HEK293 (cell line): ENCODE measurements around the gene MYO1D.
"Not testable (repeated sequence)": the region's sequence is repeated elsewhere in the genome, so short reads cannot be mapped to it uniquely, and the experiment has no call there.

ENCODE experiments used
- CTCF ChIA-PET: fragments of 350-600 bp; formaldehyde crosslinking; extraction: SDS; loops from one replicate; lab custom pipeline; 2021; ENCODE audit warnings: antibody characterized with exemption; lab: Yijun Ruan, JAX
- POLR2A ChIA-PET: fragments of 300-600 bp; formaldehyde crosslinking; extraction: SDS; loops from one replicate; lab custom pipeline; 2020; ENCODE audit warnings: antibody characterized with exemption, inconsistent platforms; lab: Yijun Ruan, JAX
- H3K27ac ChIP-seq: fragments of 200-500 bp; sonication (Bioruptor generic); 2 replicates; pipeline ENCODE4 v1.5.1; 2014; ENCODE audit warnings: low read depth, low read length, control low read depth, inconsistent platforms; ENCODE audit errors: extremely low read depth
- H3K36me3 ChIP-seq, 2 experiments: fragments of 200-500 bp in 1 of 2; sonication (Bioruptor generic) in 1 of 2; 1 replicate in 1 of 2; 2 replicates in 1 of 2; pipeline ENCODE4 v1.5.1; 2014 to 2017; ENCODE audit warnings: inconsistent platforms in 2 of 2, low read length in 2 of 2; ENCODE audit not compliant: control insufficient read depth in 2 of 2, insufficient read depth in 1 of 2
- H3K4me1 ChIP-seq: fragments of 200-500 bp; sonication (Bioruptor generic); 2 replicates; pipeline ENCODE4 v1.5.1; 2014; ENCODE audit warnings: mild to moderate bottlenecking, low read length, inconsistent platforms; ENCODE audit not compliant: control insufficient read depth, insufficient read depth
- H3K4me3 ChIP-seq: 2 replicates; pipeline ENCODE4 v1.5.1; 2011; ENCODE audit warnings: low read depth, mild to moderate bottlenecking, control low read depth, low read length, moderate library complexity
- H3K9me3 ChIP-seq: fragments of 200-500 bp; sonication (Bioruptor generic); 2 replicates; pipeline ENCODE4 v1.5.1; 2014; ENCODE audit warnings: low read depth, low read length, inconsistent platforms; ENCODE audit not compliant: control insufficient read depth, insufficient read depth
- KLF7 ChIP-seq: fragments of 450-650 bp; formaldehyde crosslinking; IDR thresholded peaks from 2 replicates; pipeline ENCODE4 v1.5.1; 2016; ENCODE audit warnings: missing biosample characterization, missing genetic modification characterization, borderline replicate concordance
- KLF9 ChIP-seq: fragments of 450-650 bp; formaldehyde crosslinking; IDR thresholded peaks from 2 replicates; pipeline ENCODE4 v1.5.1; 2016; ENCODE audit warnings: missing biosample characterization, missing genetic modification characterization, low read depth
- SCRT2 ChIP-seq: fragments of 450-650 bp; formaldehyde crosslinking; IDR thresholded peaks from 2 replicates; pipeline ENCODE4 v1.5.1; 2016; ENCODE audit warnings: missing biosample characterization, missing genetic modification characterization
- ZNF184 ChIP-seq: fragments of 450-650 bp; IDR thresholded peaks from 2 replicates; pipeline ENCODE4 v1.5.1; 2018; ENCODE audit warnings: missing biosample characterization, mild to moderate bottlenecking, missing genetic modification characterization
- ZNF202 ChIP-seq: fragments of 450-650 bp; formaldehyde crosslinking; IDR thresholded peaks from 2 replicates; pipeline ENCODE4 v1.5.1; 2016; ENCODE audit warnings: missing biosample characterization, missing genetic modification characterization, borderline replicate concordance
- ZNF239 ChIP-seq: fragments of 450-650 bp; formaldehyde crosslinking; IDR thresholded peaks from 2 replicates; pipeline ENCODE4 v1.5.1; 2016; ENCODE audit warnings: missing biosample characterization, missing genetic modification characterization
- ZNF560 ChIP-seq: fragments of 450-650 bp; formaldehyde crosslinking; IDR thresholded peaks from 2 replicates; pipeline ENCODE4 v1.5.1; 2017; ENCODE audit warnings: missing biosample characterization, missing genetic modification characterization, borderline replicate concordance
- ZNF571 ChIP-seq: fragments of 450-650 bp; formaldehyde crosslinking; IDR thresholded peaks from 2 replicates; pipeline ENCODE4 v1.5.0; 2017; ENCODE audit warnings: missing biosample characterization, missing genetic modification characterization
- ZNF610 ChIP-seq: fragments of 450-650 bp; formaldehyde crosslinking; IDR thresholded peaks from 2 replicates; pipeline ENCODE4 v1.5.1; 2016; ENCODE audit warnings: missing biosample characterization, missing genetic modification characterization, borderline replicate concordance
- ZNF629 ChIP-seq: fragments of 450-650 bp; formaldehyde crosslinking; IDR thresholded peaks from 2 replicates; pipeline ENCODE4 v1.5.1; 2017; ENCODE audit warnings: missing biosample characterization, missing genetic modification characterization
- TF ChIP-seq, protein P1 (sequence below): fragments of 450-650 bp; formaldehyde crosslinking; optimal IDR thresholded peaks from 2 replicates; pipeline ENCODE3; 2016; ENCODE audit warnings: missing biosample characterization, mild to moderate bottlenecking, missing genetic modification characterization
- TF ChIP-seq, protein P2 (sequence below): fragments of 450-650 bp; formaldehyde crosslinking; IDR thresholded peaks from 2 replicates; pipeline ENCODE4 v1.5.1; 2016; ENCODE audit warnings: missing biosample characterization, missing genetic modification characterization

Gene MYO1D

DNA sequence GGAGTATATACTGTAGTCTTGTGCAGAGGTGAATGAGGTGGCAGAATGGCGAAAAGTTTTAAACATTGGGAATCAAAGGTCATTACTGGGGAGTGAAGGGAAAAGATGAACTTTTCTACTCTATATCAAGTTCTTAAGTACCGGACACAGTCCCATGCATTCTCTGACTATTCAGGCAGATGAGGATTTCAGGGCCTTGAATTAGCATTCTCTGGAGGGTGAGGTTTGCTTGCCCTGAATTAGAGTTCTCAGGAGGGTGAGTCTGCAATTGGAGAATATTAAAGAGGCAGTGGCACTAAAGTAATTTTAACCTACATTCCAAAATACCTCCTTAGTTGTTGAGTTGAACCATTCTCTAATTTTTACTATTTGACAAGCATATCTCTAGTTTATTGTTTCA, 423.6 kb downstream of the MYO1D start:
- POLR2A ChIA-PET: no interaction called here
- Histone ChIP-seq H3K27ac (no peak overlapping the region), H3K4me3 (no peak overlapping the region), H3K9me3 (no peaks in the 10 kb centered on the region), H3K36me3 (peaks cover 92 to 95% of the 10 kb centered on the region in 2 experiments)
- CTCF ChIA-PET: interaction anchor here (1.0 to 1.9 kb wide), 3 partner anchors 9 to 10 kb away, joined by 3 to 22 read pairs (median 9); partner anchors contain the start of gene PSMD11
- TF ChIP-seq, protein P1, sequence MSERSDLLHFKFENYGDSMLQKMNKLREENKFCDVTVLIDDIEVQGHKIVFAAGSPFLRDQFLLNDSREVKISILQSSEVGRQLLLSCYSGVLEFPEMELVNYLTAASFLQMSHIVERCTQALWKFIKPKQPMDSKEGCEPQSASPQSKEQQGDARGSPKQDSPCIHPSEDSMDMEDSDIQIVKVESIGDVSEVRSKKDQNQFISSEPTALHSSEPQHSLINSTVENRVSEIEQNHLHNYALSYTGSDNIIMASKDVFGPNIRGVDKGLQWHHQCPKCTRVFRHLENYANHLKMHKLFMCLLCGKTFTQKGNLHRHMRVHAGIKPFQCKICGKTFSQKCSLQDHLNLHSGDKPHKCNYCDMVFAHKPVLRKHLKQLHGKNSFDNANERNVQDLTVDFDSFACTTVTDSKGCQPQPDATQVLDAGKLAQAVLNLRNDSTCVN (tag by site-specific recombination): no peak
- TF ChIP-seq SCRT2 (tag by site-specific recombination): no peak
- TF ChIP-seq, all 188 proteins: peak for 0
- H3K4me1 ChIP-seq: no peaks in the 10 kb centered on the region

DNA sequence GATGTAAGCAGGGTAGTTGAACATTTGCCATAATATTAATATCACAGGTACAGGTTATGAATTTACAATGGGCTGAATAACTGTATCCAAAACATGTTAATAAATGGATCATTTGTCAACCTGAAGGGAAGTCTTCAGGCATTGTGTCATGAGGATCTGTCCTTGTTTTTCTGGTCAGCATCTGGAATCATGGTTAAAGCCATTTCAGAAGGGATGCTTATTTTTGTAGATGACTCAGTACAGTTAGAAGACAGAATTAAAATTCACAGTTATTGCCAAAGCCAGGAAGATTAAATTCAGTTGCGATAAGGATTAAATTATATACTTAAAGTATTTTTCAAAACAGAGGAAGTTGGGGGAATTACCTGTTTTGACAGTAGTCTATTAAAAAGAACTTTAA, 424.6 kb downstream of the MYO1D start:
- CTCF ChIA-PET: interaction anchor here (0.6 to 1.0 kb wide), 2 partner anchors 8 to 27 kb away, joined by 3 read pairs; no protein-coding TSS in a partner anchor
- H3K36me3 ChIP-seq: peaks cover 92 to 96% of the 10 kb centered on the region in 2 experiments

DNA sequence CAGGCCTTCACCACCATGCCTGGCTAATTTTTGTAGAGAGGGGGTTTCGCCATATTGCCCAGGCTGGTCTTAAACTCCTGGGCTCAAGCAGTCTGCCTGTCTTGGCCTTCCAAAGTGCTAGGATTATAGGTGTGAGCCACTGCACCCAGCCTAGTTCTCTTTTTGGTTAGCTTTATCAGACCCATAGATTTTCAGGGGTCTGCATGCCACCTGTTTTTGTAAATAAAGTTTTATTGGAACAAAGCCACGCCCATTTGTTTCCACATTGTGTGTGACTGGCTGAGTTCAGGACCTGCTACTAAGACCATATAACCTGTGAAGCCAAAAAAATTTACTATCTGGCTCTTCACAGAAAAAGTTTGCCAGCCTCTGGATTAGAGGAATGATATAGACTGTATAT, 425.0 kb downstream of the MYO1D start:
- ChIA-PET CTCF (interaction anchor here (0.6 kb wide), 1 partner anchor 27 kb away, joined by 3 read pairs; no protein-coding TSS in a partner anchor), POLR2A (no interaction called here)
- Histone ChIP-seq H3K27ac (no peak overlapping the region), H3K36me3 (peaks cover 92 to 96% of the 10 kb centered on the region in 2 experiments), H3K4me3 (no peak overlapping the region), H3K9me3 (no peaks in the 10 kb centered on the region), H3K4me1 (peaks cover 3% of the 10 kb centered on the region)
- TF ChIP-seq ZNF610 (tag by site-specific recombination) (no peak), ZNF629 (tag by site-specific recombination) (no peak), KLF9 (0 out of 2 replicates have a peak, but pooled peaks have one; percentile 17), KLF7 (tag by site-specific recombination) (peak; percentile 69; the same call in 1 of the 2 replicates), ZNF239 (tag by site-specific recombination) (no peak), ZNF560 (tag by site-specific recombination) (no peak), ZNF202 (tag by site-specific recombination) (no peak), ZNF571 (tag by site-specific recombination) (no peak)

More for the DNA sequence above, 424.6 kb downstream of the MYO1D start:
- no peak overlapping the region for H3K4me3 ChIP-seq
- no peak overlapping the region for H3K27ac ChIP-seq
- H3K9me3 ChIP-seq: no peaks in the 10 kb centered on the region
- POLR2A ChIA-PET: no interaction called here
- TF ChIP-seq, protein P2, sequence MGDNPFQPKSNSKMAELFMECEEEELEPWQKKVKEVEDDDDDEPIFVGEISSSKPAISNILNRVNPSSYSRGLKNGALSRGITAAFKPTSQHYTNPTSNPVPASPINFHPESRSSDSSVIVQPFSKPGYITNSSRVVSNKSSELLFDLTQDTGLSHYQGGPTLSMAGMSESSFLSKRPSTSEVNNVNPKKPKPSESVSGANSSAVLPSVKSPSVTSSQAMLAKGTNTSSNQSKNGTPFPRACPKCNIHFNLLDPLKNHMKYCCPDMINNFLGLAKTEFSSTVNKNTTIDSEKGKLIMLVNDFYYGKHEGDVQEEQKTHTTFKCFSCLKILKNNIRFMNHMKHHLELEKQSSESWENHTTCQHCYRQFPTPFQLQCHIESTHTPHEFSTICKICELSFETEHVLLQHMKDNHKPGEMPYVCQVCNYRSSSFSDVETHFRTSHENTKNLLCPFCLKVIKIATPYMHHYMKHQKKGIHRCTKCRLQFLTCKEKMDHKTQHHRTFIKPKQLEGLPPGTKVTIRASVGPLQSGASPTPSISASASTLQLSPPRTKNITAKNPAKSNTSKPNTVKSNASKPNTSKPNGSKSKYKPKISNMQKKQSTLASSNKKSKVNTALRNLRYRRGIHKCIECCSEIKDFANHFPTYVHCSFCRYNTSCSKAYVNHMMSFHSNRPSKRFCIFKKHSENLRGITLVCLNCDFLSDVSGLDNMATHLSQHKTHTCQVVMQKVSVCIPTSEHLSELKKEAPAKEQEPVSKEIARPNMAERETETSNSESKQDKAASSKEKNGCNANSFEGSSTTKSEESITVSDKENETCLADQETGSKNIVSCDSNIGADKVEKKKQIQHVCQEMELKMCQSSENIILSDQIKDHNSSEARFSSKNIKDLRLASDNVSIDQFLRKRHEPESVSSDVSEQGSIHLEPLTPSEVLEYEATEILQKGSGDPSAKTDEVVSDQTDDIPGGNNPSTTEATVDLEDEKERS (tag by site-specific recombination): no peak
- TF ChIP-seq ZNF184 (tag by site-specific recombination): no peak
- H3K4me1 ChIP-seq: no peaks in the 10 kb centered on the region

DNA sequence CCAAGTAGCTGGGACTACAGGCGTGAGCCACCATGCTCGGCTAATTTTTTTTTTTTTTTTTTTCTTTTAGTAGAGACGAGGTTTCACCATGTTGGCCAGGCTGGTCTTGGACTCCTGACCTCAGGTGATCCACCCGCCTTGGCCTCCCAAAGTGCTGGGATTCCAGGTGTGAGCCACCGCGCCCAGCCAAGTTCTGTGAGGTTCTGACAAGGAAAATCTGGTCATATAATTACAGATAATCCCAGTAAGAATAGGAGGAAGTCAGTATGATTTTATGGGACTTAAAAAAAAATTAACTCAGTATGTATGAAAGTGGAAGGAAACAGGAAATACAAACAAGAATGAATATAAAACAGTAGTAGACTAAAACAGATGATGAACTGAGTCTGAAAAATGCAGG, 426.5 kb downstream of the MYO1D start:
- H3K27ac ChIP-seq, H3K9me3 ChIP-seq, H3K4me1 ChIP-seq, H3K4me3 ChIP-seq, POLR2A ChIA-PET: not testable (repeated sequence)
- H3K36me3 ChIP-seq: peaks cover 82 to 93% of the 10 kb centered on the region in 2 experiments
- CTCF ChIA-PET: interaction anchor here (1.0 kb wide), 1 partner anchor 11 kb away, joined by 4 read pairs; no protein-coding TSS in a partner anchor
